ENCODE data around the gene MOAP1.
A peak's percentile ranks its signal among the peaks of the same experiment; 100 is the strongest.

MOAP1 gene

GRCh38 chr14:93195316-93195999, 10.8 kb upstream of the MOAP1 start:
- no peak for TF ChIP-seq EZH2phosphoT487 (IDR thresholded peaks at IDR 0.05; ENCODE audit: low read depth)
- TF ChIP-seq, protein P1, sequence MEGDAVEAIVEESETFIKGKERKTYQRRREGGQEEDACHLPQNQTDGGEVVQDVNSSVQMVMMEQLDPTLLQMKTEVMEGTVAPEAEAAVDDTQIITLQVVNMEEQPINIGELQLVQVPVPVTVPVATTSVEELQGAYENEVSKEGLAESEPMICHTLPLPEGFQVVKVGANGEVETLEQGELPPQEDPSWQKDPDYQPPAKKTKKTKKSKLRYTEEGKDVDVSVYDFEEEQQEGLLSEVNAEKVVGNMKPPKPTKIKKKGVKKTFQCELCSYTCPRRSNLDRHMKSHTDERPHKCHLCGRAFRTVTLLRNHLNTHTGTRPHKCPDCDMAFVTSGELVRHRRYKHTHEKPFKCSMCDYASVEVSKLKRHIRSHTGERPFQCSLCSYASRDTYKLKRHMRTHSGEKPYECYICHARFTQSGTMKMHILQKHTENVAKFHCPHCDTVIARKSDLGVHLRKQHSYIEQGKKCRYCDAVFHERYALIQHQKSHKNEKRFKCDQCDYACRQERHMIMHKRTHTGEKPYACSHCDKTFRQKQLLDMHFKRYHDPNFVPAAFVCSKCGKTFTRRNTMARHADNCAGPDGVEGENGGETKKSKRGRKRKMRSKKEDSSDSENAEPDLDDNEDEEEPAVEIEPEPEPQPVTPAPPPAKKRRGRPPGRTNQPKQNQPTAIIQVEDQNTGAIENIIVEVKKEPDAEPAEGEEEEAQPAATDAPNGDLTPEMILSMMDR (IDR thresholded peaks at IDR 0.05; ENCODE audit: low read depth, low read length) = no peak
- Histone ChIP-seq H3K27me3 (ENCODE audit: low read depth, low read length) (no peaks in the 10 kb centered on the region), H2AFZ (ENCODE audit: low read depth, low read length) (no peak overlapping the region)

GRCh38 chr14:93186956-93187355, 2.3 kb upstream of the MOAP1 start:
- Histone ChIP-seq H3K9ac (ENCODE audit: low read length) (no peak overlapping the region), H3K79me2 (ENCODE audit: low read length) (peaks cover 36% of the 10 kb centered on the region), H3K4me1 (ENCODE audit: low read length) (peaks cover 16% of the 10 kb centered on the region), H3K27me3 (ENCODE audit: low read depth, low read length) (no peaks in the 10 kb centered on the region), H4K20me1 (ENCODE audit: insufficient read depth, low read length) (no peaks in the 10 kb centered on the region), H3K9me3 (ENCODE audit: insufficient read depth, low read length) (no peaks in the 10 kb centered on the region), H3K4me2 (ENCODE audit: low read length) (no peak overlapping the region), H3K4me3 (ENCODE audit: low read length) (no peak overlapping the region), H2AFZ (ENCODE audit: low read depth, low read length) (no peak overlapping the region), H3K36me3 (replicated peaks; ENCODE audit: low read depth, low read length) (peaks cover 10% of the 10 kb centered on the region), H3K27ac (ENCODE audit: low read length) (no peak overlapping the region)
- no peak for TF ChIP-seq EZH2phosphoT487 (IDR thresholded peaks at IDR 0.05; ENCODE audit: low read depth)
- TF ChIP-seq, protein P1 (IDR thresholded peaks at IDR 0.05; ENCODE audit: low read depth, low read length) = no peak

More at GRCh38 chr14:93195316-93195999, 10.8 kb upstream of the MOAP1 start:
- H3K4me1 ChIP-seq (ENCODE audit: low read length) = no peaks in the 10 kb centered on the region
- H3K79me2 ChIP-seq (ENCODE audit: low read length) = no peaks in the 10 kb centered on the region
- no peak overlapping the region for H3K27ac ChIP-seq (ENCODE audit: low read length)
- no peaks in the 10 kb centered on the region for H4K20me1 ChIP-seq (ENCODE audit: insufficient read depth, low read length)
- no peak overlapping the region for H3K4me2 ChIP-seq (ENCODE audit: low read length)
- no peak overlapping the region for H3K9ac ChIP-seq (ENCODE audit: low read length)
- H3K4me3 ChIP-seq (ENCODE audit: low read length) = no peak overlapping the region
- H3K36me3 ChIP-seq (replicated peaks; ENCODE audit: low read depth, low read length) = peaks cover 15% of the 10 kb centered on the region
- no peaks in the 10 kb centered on the region for H3K9me3 ChIP-seq (ENCODE audit: insufficient read depth, low read length)

DNA sequence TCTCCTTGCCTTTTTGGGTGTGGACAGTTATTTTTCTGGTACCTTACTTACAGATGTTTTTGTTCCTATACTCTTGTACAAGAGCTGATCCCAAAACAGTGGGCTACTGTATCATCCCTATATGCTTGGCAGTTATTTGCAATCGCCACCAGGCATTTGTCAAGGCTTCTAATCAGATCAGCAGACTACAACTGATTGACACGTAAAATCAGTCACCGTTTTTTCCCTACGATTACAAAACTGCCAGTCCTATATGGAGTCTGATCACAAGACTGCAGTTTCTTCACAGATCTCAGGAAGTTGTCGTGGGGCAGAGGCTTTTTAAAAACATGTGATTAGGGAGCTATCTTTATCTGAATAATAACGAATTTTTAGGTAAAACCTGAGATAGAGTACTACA, 1.8 kb upstream of the MOAP1 start:
- no peaks in the 10 kb centered on the region for H3K27me3 ChIP-seq (ENCODE audit: low read depth, low read length)
- no peak overlapping the region for H3K4me3 ChIP-seq (ENCODE audit: low read length)
- no peaks in the 10 kb centered on the region for H3K9me3 ChIP-seq (ENCODE audit: insufficient read depth, low read length)
- H3K4me2 ChIP-seq (ENCODE audit: low read length) = peak overlapping the region; percentile 20
- no peak overlapping the region for H3K9ac ChIP-seq (ENCODE audit: low read length)
- H3K79me2 ChIP-seq (ENCODE audit: low read length) = peaks cover 36% of the 10 kb centered on the region
- TF ChIP-seq, protein P1 (IDR thresholded peaks at IDR 0.05; ENCODE audit: low read depth, low read length) = no peak
- TF ChIP-seq EZH2phosphoT487 (IDR thresholded peaks at IDR 0.05; ENCODE audit: low read depth) = no peak
- H2AFZ ChIP-seq (ENCODE audit: low read depth, low read length) = no peak overlapping the region
- H3K36me3 ChIP-seq (replicated peaks; ENCODE audit: low read depth, low read length) = peaks cover 14% of the 10 kb centered on the region
- no peaks in the 10 kb centered on the region for H4K20me1 ChIP-seq (ENCODE audit: insufficient read depth, low read length)
- no peak overlapping the region for H3K27ac ChIP-seq (ENCODE audit: low read length)
- H3K4me1 ChIP-seq (ENCODE audit: low read length) = peaks cover 16% of the 10 kb centered on the region

DNA sequence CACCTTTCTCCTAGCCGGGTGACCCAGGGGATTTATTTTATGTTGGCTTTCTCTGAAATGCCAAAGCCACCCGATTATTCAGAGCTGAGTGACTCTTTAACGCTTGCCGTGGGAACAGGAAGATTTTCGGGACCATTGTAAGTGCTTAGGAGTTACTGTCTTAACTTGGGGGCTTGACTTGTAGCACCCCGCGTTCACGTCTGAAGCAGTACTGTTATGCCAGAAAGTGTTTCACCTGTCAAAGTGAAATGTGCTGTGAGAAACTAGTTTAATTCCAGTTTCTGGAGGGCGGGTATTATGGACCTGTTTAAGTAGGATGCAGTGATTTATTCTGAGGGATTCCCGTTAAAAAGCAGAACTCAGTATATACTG, 638 bp upstream of the MOAP1 start:
- H3K9ac ChIP-seq (ENCODE audit: low read length) = peak overlapping the region; percentile 92
- H3K36me3 ChIP-seq (replicated peaks; ENCODE audit: low read depth, low read length) = peaks cover 9% of the 10 kb centered on the region
- no peaks in the 10 kb centered on the region for H3K27me3 ChIP-seq (ENCODE audit: low read depth, low read length)
- no peaks in the 10 kb centered on the region for H4K20me1 ChIP-seq (ENCODE audit: insufficient read depth, low read length)
- peak overlapping the region; percentile 80 for H3K27ac ChIP-seq (ENCODE audit: low read length)
- peaks cover 16% of the 10 kb centered on the region for H3K4me1 ChIP-seq (ENCODE audit: low read length)
- peak overlapping the region; percentile 82 for H2AFZ ChIP-seq (ENCODE audit: low read depth, low read length)
- H3K4me3 ChIP-seq (ENCODE audit: low read length) = peak overlapping the region; percentile 100
- no peak for TF ChIP-seq EZH2phosphoT487 (IDR thresholded peaks at IDR 0.05; ENCODE audit: low read depth)
- TF ChIP-seq, protein P1 (IDR thresholded peaks at IDR 0.05; ENCODE audit: low read depth, low read length) = no peak
- no peaks in the 10 kb centered on the region for H3K9me3 ChIP-seq (ENCODE audit: insufficient read depth, low read length)
- peaks cover 36% of the 10 kb centered on the region for H3K79me2 ChIP-seq (ENCODE audit: low read length)
- H3K4me2 ChIP-seq (ENCODE audit: low read length) = peak overlapping the region; percentile 98

Measured in OCI-LY3 (cell line).